Measurements from ENCODE around the gene TMSB10. TPM values are rescaled to one million over a fixed set of nuclear protein-coding genes. Genes with fewer than 3 reads are reported as not detected.

The TMSB10 gene
- total RNA-seq, 1 donor from 2014 or later, result 450 TPM

Other genes with a start within 250 kb of the TMSB10 start
- 0.62 TPM for gene TRABD2A, start 24.6 kb upstream of the TMSB10 start, total RNA-seq
- gene KCMF1, start 65.5 kb downstream of the TMSB10 start, total RNA-seq, result 94.3 TPM
- gene TCF7L1, start 227.7 kb downstream of the TMSB10 start, total RNA-seq, result 7.1 TPM

Measured in left ventricle myocardium superior (tissue), 1 donor.